ENCODE results near the gene IL22RA2. TPM values are rescaled to one million over a fixed set of nuclear protein-coding genes. Genes with fewer than 3 reads are reported as not detected.

Gene IL22RA2
- total RNA-seq, 2 donors from 2014 or later, result not detected

- 64% methylated on average over 1 of the region's 1 CpG for WGBS
- Histone ChIP-seq H3K36me3 (no peaks in the 10 kb centered on the region), H3K4me3 (no peak overlapping the region), H3K9me3 (no peaks in the 10 kb centered on the region), H3K27me3 (replicated peaks; ENCODE audit: insufficient read depth) (no peaks in the 10 kb centered on the region), H3K4me1 (replicated peaks) (no peaks in the 10 kb centered on the region), H3K27ac (no peak overlapping the region)
- TF ChIP-seq POLR2A (IDR thresholded peaks at IDR 0.05) (no peak), POLR2AphosphoS5 (IDR thresholded peaks at IDR 0.05) (no peak), CTCF (IDR thresholded peaks at IDR 0.05) (no peak)
- no peak for DNase-seq (ENCODE audit: low spot score)
- intact Hi-C loops (cut with DNase I), result no loop called here
Measured at GRCh38 chr6:137191670-137192069, 18.2 kb upstream of the IL22RA2 start.

GRCh38 chr6:137191236-137191635 is 17.8 kb upstream of the IL22RA2 start:
- WGBS, result 64% methylated on average over 3 of the region's 3 CpGs
- Histone ChIP-seq H3K4me1 (replicated peaks) (no peaks in the 10 kb centered on the region), H3K27me3 (replicated peaks; ENCODE audit: insufficient read depth) (no peaks in the 10 kb centered on the region), H3K36me3 (no peaks in the 10 kb centered on the region), H3K4me3 (no peak overlapping the region), H3K27ac (no peak overlapping the region), H3K9me3 (no peaks in the 10 kb centered on the region)
- no peak for TF ChIP-seq POLR2A (IDR thresholded peaks at IDR 0.05)
- no peak for TF ChIP-seq POLR2AphosphoS5 (IDR thresholded peaks at IDR 0.05)
- no peak for TF ChIP-seq CTCF (IDR thresholded peaks at IDR 0.05)
- DNase-seq (ENCODE audit: low spot score), result no peak
- intact Hi-C loops (cut with DNase I), result no loop called here

- H3K9me3 ChIP-seq, result no peaks in the 10 kb centered on the region
- TF ChIP-seq POLR2A (IDR thresholded peaks at IDR 0.05) (no peak), CTCF (IDR thresholded peaks at IDR 0.05) (no peak), POLR2AphosphoS5 (IDR thresholded peaks at IDR 0.05) (no peak)
- H3K4me3 ChIP-seq, result no peak overlapping the region
- no peak overlapping the region for H3K27ac ChIP-seq
- 93% methylated on average over 5 of the region's 5 CpGs for WGBS
- no peaks in the 10 kb centered on the region for H3K27me3 ChIP-seq (replicated peaks; ENCODE audit: insufficient read depth)
- DNase-seq (ENCODE audit: low spot score), result no peak
- no peaks in the 10 kb centered on the region for H3K4me1 ChIP-seq (replicated peaks)
- no peaks in the 10 kb centered on the region for H3K36me3 ChIP-seq
- intact Hi-C loops (cut with DNase I), result no loop called here
Measured at GRCh38 chr6:137190583-137191094, 17.2 kb upstream of the IL22RA2 start.

- intact Hi-C loops (cut with DNase I), result no loop called here
- Histone ChIP-seq H3K36me3 (no peaks in the 10 kb centered on the region), H3K9me3 (no peaks in the 10 kb centered on the region), H3K4me3 (no peak overlapping the region), H3K4me1 (replicated peaks) (no peaks in the 10 kb centered on the region), H3K27me3 (replicated peaks; ENCODE audit: insufficient read depth) (no peaks in the 10 kb centered on the region), H3K27ac (no peak overlapping the region)
- DNase-seq (ENCODE audit: low spot score), result no peak
- TF ChIP-seq POLR2AphosphoS5 (IDR thresholded peaks at IDR 0.05), result no peak
- TF ChIP-seq POLR2A (IDR thresholded peaks at IDR 0.05), result no peak
- TF ChIP-seq CTCF (IDR thresholded peaks at IDR 0.05), result no peak
- WGBS, result 95% methylated on average over 5 of the region's 5 CpGs
Measured at GRCh38 chr6:137188855-137189254, 15.4 kb upstream of the IL22RA2 start.

- Histone ChIP-seq H3K4me1 (replicated peaks) (no peaks in the 10 kb centered on the region), H3K27me3 (replicated peaks; ENCODE audit: insufficient read depth) (no peaks in the 10 kb centered on the region), H3K4me3 (no peak overlapping the region), H3K27ac (no peak overlapping the region), H3K9me3 (no peaks in the 10 kb centered on the region), H3K36me3 (no peaks in the 10 kb centered on the region)
- intact Hi-C loops (cut with DNase I), result no loop called here
- no peak for TF ChIP-seq CTCF (IDR thresholded peaks at IDR 0.05)
- no peak for TF ChIP-seq POLR2A (IDR thresholded peaks at IDR 0.05)
- no peak for TF ChIP-seq POLR2AphosphoS5 (IDR thresholded peaks at IDR 0.05)
- no peak for DNase-seq (ENCODE audit: low spot score)
- 95% methylated on average over 3 of the region's 3 CpGs for WGBS
Measured at GRCh38 chr6:137185290-137185689, 11.8 kb upstream of the IL22RA2 start.
